Kidney epithelial cell (primary cell): ENCODE data around the gene HPX. TPM values are rescaled to one million over a fixed set of nuclear protein-coding genes. Genes with fewer than 3 reads are reported as not detected.
"Not testable (repeated sequence)": the region's sequence is repeated elsewhere in the genome, so short reads cannot be mapped to it uniquely, and the experiment has no call there.

ENCODE experiments used
- DNase-seq: peaks from one replicate; pipeline ENCODE4 v3.0.0-alpha.2; 2010; ENCODE audit warnings: low read depth
- H3K27me3 ChIP-seq: 2 replicates; pipeline ENCODE4 v1.6.0; 2011; ENCODE audit warnings: low read length; ENCODE audit not compliant: control insufficient read depth, insufficient read depth
- H3K36me3 ChIP-seq: 2 replicates; pipeline ENCODE4 v1.5.1; 2011; ENCODE audit warnings: low read length; ENCODE audit not compliant: control insufficient read depth, insufficient read depth
- H3K4me3 ChIP-seq: 2 replicates; pipeline ENCODE4 v1.5.1; 2011; ENCODE audit warnings: low read depth, mild to moderate bottlenecking, control low read depth, low read length
- total RNA-seq: library from RNA; depleted of rRNA; stranded (reverse); fragments of >200 nt; gene quantifications from 2 replicates; pipeline ENCODE4 v1.2.3, GENCODE V29; 2015
- TF ChIP-seq, protein P1 (sequence below): IDR thresholded peaks from 2 replicates; pipeline ENCODE4 v1.5.1; 2011; ENCODE audit warnings: mild to moderate bottlenecking, moderate library complexity, low read length, control low read depth, inconsistent platforms; ENCODE audit not compliant: insufficient read depth, poor library complexity, severe bottlenecking

The HPX gene
- total RNA-seq, 1 donor from 2014 or later = 0.13 TPM

DNA sequence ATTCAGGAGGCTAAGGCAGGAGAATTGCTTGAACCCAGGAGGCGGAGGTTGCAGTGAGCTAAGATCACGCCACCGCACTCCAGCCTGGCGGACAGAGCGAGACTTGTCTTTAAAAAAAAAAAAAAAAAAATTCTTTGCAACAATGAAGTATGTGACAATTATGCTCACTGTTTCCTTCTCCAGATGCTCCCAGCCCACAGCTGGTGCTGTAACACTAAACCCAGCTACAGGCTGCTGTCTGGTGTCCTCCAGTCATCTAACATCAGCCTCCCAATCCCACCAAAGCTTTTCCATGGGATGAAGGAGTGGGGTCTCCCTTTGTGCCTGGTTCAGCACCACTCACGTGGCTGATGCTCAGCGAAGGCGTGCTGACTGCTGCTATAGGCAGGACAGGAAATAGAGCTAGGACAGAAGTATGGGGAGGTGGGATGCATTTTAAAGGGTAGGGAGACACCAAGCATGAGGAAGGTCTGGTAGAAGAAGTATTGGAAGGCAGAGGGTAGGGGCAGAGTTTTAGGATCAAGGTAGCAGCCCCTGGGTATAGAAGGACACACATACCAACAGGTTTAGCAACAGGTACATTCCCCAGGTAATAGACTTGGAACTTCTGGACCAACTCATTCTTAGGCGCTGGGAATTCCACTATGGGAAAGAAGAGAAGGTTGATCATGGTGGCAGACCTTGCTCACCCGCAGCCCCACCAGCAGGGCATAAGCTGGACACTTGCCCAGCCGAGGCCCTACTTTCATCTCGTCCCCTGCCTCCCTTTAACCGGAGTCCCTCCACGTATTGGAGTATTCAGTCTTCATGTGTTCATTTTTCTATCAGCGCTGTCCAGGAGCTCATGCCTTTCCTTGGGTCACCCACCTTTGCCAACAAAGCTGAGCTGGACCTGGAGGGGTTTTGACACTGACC lies 40.1 kb downstream of the HPX start:
- Histone ChIP-seq H3K4me3 (no peak overlapping the region), H3K27me3 (no peaks in the 10 kb centered on the region), H3K36me3 (no peaks in the 10 kb centered on the region)
- TF ChIP-seq, protein P1, sequence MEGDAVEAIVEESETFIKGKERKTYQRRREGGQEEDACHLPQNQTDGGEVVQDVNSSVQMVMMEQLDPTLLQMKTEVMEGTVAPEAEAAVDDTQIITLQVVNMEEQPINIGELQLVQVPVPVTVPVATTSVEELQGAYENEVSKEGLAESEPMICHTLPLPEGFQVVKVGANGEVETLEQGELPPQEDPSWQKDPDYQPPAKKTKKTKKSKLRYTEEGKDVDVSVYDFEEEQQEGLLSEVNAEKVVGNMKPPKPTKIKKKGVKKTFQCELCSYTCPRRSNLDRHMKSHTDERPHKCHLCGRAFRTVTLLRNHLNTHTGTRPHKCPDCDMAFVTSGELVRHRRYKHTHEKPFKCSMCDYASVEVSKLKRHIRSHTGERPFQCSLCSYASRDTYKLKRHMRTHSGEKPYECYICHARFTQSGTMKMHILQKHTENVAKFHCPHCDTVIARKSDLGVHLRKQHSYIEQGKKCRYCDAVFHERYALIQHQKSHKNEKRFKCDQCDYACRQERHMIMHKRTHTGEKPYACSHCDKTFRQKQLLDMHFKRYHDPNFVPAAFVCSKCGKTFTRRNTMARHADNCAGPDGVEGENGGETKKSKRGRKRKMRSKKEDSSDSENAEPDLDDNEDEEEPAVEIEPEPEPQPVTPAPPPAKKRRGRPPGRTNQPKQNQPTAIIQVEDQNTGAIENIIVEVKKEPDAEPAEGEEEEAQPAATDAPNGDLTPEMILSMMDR = no peak
- DNase-seq = no peak

DNA sequence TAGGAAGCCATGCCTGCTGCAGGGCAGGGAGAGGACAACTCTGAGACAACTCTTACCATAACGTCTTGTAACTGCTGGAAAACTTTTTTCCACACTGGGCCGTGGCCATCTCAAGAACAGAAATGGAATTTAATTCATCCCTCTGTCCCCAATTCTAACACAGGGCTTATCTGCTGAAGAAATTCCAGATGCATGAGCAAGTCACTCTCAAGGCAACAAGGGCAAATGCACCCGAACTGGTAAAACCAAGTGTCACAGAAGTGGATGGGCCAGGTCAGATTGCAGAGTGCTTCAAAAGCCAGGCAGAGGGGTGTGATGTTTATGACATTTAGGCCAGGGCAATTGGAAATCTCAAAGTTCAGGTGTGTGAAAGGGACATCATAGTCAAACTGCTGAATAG lies 43.2 kb downstream of the HPX start:
- DNase-seq = no peak
- no peak overlapping the region for H3K4me3 ChIP-seq
- H3K27me3 ChIP-seq = no peaks in the 10 kb centered on the region
- no peaks in the 10 kb centered on the region for H3K36me3 ChIP-seq
- TF ChIP-seq, protein P1 = no peak

DNA sequence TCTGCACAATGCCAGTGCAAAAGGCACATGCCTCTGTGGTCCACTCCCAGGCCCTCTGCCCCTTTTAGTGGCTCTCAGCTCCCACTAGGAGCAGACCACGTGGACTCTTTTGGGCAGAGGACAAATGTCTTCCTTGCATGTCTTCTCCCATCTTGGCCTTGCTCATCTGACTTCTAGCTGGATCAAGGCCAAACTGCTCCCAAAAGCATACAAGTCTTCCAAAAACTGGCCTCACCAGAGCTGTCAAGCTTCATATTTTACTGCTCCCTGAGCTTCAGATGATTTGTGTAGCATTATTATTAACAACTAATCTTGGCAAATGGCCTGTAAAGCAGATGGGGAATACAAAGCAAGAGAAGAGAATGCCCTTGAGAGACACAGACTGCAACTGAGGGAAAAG lies 43.6 kb downstream of the HPX start:
- no peak for DNase-seq
- TF ChIP-seq, protein P1 = no peak
- H3K4me3 ChIP-seq = no peak overlapping the region
- H3K27me3 ChIP-seq = no peaks in the 10 kb centered on the region
- no peaks in the 10 kb centered on the region for H3K36me3 ChIP-seq

DNA sequence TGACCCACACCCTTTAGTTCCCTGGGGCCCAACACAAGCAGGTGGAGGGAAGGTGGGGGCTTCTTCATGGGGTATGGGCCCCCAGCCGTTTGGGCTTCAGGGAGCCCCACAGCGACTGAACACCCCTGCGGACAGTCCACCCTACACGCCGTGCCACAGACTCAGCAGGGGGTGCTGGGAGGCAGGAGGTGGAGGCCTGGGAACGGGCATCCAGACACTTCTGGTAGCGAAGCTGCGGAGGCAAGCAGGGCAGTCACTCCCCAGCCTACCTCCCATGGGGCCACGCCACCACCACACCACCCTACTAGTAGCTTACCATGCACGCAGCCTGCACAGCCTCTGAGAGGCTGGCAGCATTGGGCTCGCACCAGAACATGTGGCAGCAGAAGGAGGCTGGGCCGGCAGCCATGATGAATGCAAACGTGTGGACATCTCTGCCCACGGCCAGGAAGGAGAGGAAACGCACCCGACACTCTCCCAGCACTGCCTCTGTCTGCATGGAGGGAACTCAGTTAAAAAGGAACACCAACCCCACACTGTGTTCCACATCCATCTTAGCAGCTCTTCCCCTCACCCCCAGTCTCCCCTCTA lies 45.2 kb downstream of the HPX start:
- H3K36me3 ChIP-seq = no peaks in the 10 kb centered on the region
- TF ChIP-seq, protein P1 = no peak
- DNase-seq = no peak
- H3K27me3 ChIP-seq = no peaks in the 10 kb centered on the region
- no peak overlapping the region for H3K4me3 ChIP-seq

DNA sequence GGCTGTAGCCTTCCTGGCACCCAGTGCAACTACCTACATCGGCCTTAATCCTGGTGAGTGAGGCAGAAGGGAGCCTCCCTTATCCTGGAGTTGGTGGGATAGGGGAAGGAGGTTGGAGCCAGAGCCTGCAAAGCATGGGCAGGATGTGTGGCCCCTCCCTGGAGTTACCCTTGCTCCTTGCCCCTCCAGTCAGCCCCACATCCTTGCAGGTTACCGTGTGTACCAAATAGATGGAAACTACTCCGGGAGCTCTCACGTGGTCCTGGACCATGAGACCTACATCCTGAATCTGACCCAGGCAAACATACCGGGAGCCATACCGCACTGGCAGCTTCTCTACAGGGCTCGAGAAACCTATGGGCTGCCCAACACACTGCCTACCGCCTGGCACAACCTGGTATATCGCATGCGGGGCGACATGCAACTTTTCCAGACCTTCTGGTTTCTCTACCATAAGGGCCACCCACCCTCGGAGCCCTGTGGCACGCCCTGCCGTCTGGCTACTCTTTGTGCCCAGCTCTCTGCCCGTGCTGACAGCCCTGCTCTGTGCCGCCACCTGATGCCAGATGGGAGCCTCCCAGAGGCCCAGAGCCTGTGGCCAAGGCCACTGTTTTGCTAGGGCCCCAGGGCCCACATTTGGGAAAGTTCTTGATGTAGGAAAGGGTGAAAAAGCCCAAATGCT lies 46.7 kb downstream of the HPX start:
- no peak for DNase-seq

DNA sequence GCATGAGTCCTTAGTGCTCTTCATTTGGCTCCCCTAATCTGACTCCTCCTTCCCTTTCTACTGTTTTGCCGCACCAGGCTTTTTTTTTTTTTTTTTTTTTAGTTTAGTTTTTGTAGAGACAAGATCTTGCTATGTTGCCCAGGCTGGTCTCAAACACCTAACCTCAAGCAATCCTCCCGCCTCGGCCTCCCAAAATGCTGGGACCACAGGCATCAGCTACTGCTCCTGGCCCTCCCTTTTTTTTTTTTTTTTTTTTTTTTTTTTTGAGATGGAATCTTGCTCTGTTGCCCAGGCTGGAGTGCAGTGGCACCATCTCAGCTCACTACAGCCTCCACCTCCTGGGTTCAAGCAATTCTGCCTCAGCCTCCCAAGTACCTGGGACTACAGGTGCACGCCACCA lies 48.5 kb downstream of the HPX start:
- DNase-seq, H3K36me3 ChIP-seq, H3K27me3 ChIP-seq, H3K4me3 ChIP-seq: not testable (repeated sequence)

More for the DNA sequence above, 46.7 kb downstream of the HPX start:
- TF ChIP-seq, protein P1 = no peak
- H3K36me3 ChIP-seq = no peaks in the 10 kb centered on the region
- H3K4me3 ChIP-seq = no peak overlapping the region
- no peaks in the 10 kb centered on the region for H3K27me3 ChIP-seq
